H1 (cell line): Measurements from ENCODE around the gene KLK1. TPM values are rescaled to one million over a fixed set of nuclear protein-coding genes. Genes with fewer than 3 reads are reported as not detected.

ENCODE experiments used
- CTCF ChIA-PET: fragments of 300-600 bp; sonication (Branson Sonifier 250); formaldehyde crosslinking; loops from one replicate; lab custom pipeline; 2021; ENCODE audit not compliant: partially characterized antibody; lab: Charles Lee
- POLR2A ChIA-PET: fragments of 300-600 bp; sonication (Branson Sonifier 250); formaldehyde crosslinking; loops from one replicate; lab custom pipeline; 2021; ENCODE audit warnings: inconsistent platforms; ENCODE audit not compliant: partially characterized antibody; lab: Charles Lee
- DNase-seq, 2 experiments: peaks; one replicate each; pipeline versions ENCODE4 v3.0.0 to v3.0.0-alpha.2; 2010 to 2022; ENCODE audit warnings: low spot score in 2 of 2, low read depth in 1 of 2, mixed read lengths in 1 of 2
- FAIRE-seq: peaks from 2 replicates; lab custom pipeline; 2011; peaks lifted over from hg19 to GRCh38; lab: Jason Lieb, UNC
- H2AFZ ChIP-seq: 2 replicates; pipeline ENCODE4 v1.8.1; 2012; ENCODE audit warnings: low read length, inconsistent platforms
- H2AK5ac ChIP-seq: 2 replicates; pipeline ENCODE4 v1.6.1; 2013; ENCODE audit warnings: low read depth, low read length
- H2BK120ac ChIP-seq: replicated peaks from 2 replicates; pipeline ENCODE3; 2013; ENCODE audit warnings: low read depth, low read length, inconsistent platforms
- H2BK12ac ChIP-seq: 2 replicates; pipeline ENCODE4 v1.6.1; 2013; ENCODE audit warnings: low read depth, low read length
- H2BK15ac ChIP-seq: 2 replicates; pipeline ENCODE4 v1.6.1; 2013; ENCODE audit warnings: low read length
- H2BK20ac ChIP-seq: 2 replicates; pipeline ENCODE4 v1.6.1; 2013; ENCODE audit warnings: low read length
- H2BK5ac ChIP-seq: 2 replicates; pipeline ENCODE4 v1.6.1; 2013; ENCODE audit warnings: low read depth, low read length
- H3K14ac ChIP-seq: 2 replicates; pipeline ENCODE4 v1.6.1; 2013; ENCODE audit warnings: inconsistent platforms; ENCODE audit not compliant: insufficient read length
- H3K18ac ChIP-seq: 2 replicates; pipeline ENCODE4 v1.6.1; 2013; ENCODE audit warnings: low read length; ENCODE audit errors: extremely low read depth
- H3K23ac ChIP-seq: 2 replicates; pipeline ENCODE4 v1.6.1; 2013; ENCODE audit warnings: inconsistent platforms; ENCODE audit not compliant: insufficient read length
- H3K23me2 ChIP-seq: 2 replicates; pipeline ENCODE4 v1.6.1; 2013; ENCODE audit warnings: low read depth, low read length
- H3K27ac ChIP-seq: 2 replicates; pipeline ENCODE4 v1.6.1; 2011; ENCODE audit warnings: low read depth, low read length, inconsistent platforms
- H3K27me3 ChIP-seq, 4 experiments: replicated peaks in 1 of 4; 1 replicate in 1 of 4; 2 replicates in 3 of 4; pipeline versions ENCODE4 v1.6.1 to v1.8.1; 2011 to 2013; ENCODE audit warnings: low read length in 3 of 4, mild to moderate bottlenecking in 3 of 4, inconsistent platforms in 2 of 4, mixed read lengths in 2 of 4, moderate library complexity in 1 of 4; ENCODE audit not compliant: control insufficient read depth in 3 of 4, insufficient read depth in 3 of 4; ENCODE audit errors: extremely low read depth in 1 of 4
- H3K36me3 ChIP-seq, 4 experiments: 2 replicates each; pipeline versions ENCODE4 v1.6.1 to v1.8.1; 2011 to 2013; ENCODE audit warnings: mild to moderate bottlenecking in 4 of 4, low read length in 3 of 4, moderate library complexity in 2 of 4, control low read depth in 1 of 4, inconsistent platforms in 1 of 4; ENCODE audit not compliant: insufficient read depth in 4 of 4, control insufficient read depth in 2 of 4
- H3K4ac ChIP-seq: replicated peaks from 2 replicates; pipeline ENCODE3; 2013; ENCODE audit warnings: low read length, low read depth, mixed read lengths, inconsistent platforms; ENCODE audit not compliant: insufficient read length
- H3K4me1 ChIP-seq, 4 experiments: replicated peaks in 1 of 4; 1 replicate in 1 of 4; 2 replicates in 3 of 4; pipeline versions ENCODE4 v1.6.1 to v1.8.1; 2011 to 2013; ENCODE audit warnings: low read length in 3 of 4, inconsistent platforms in 2 of 4, mixed read lengths in 1 of 4; ENCODE audit not compliant: insufficient read depth in 4 of 4, control insufficient read depth in 3 of 4
- H3K4me2 ChIP-seq, 2 experiments: 2 replicates each; pipeline versions ENCODE4 v1.6.1 to v1.8.1; 2011 to 2013; ENCODE audit warnings: low read depth in 2 of 2, low read length in 2 of 2, control low read depth in 1 of 2, inconsistent platforms in 1 of 2, mild to moderate bottlenecking in 1 of 2; ENCODE audit not compliant: insufficient read depth in 1 of 2
- H3K4me3 ChIP-seq, 4 experiments: fragments of 200-600, 300-600 bp in 1 of 4; sonication (generic), shearing (Covaris generic), sonication (Bioruptor Twin) in 1 of 4; 2 replicates each; pipeline versions ENCODE4 v1.5.1 to v1.8.1; 2011 to 2016; ENCODE audit warnings: low read length in 4 of 4, low read depth in 3 of 4, control low read depth in 2 of 4, inconsistent platforms in 2 of 4, mild to moderate bottlenecking in 2 of 4, mixed read lengths in 1 of 4, moderate library complexity in 1 of 4; ENCODE audit not compliant: insufficient read depth in 2 of 4; ENCODE audit errors: extremely low read depth in 1 of 4
- H3K56ac ChIP-seq: replicated peaks from 2 replicates; pipeline ENCODE3; 2013; ENCODE audit warnings: low read depth, mild to moderate bottlenecking, mixed read lengths, low read length, inconsistent platforms; ENCODE audit not compliant: insufficient read length
- H3K79me1 ChIP-seq: 2 replicates; pipeline ENCODE4 v1.6.1; 2013; ENCODE audit warnings: low read depth, low read length, control low read depth
- H3K79me2 ChIP-seq, 2 experiments: 2 replicates each; pipeline versions ENCODE4 v1.6.1 to v1.8.1; 2012 to 2013; ENCODE audit warnings: low read length in 2 of 2, mild to moderate bottlenecking in 2 of 2, inconsistent platforms in 1 of 2; ENCODE audit not compliant: insufficient read depth in 2 of 2, control insufficient read depth in 1 of 2
- H3K9ac ChIP-seq, 4 experiments: replicated peaks in 1 of 4; 1 replicate in 1 of 4; 2 replicates in 3 of 4; pipeline versions ENCODE4 v1.6.1 to v1.8.1; 2011 to 2013; ENCODE audit warnings: low read depth in 3 of 4, low read length in 3 of 4, control low read depth in 2 of 4, mild to moderate bottlenecking in 2 of 4, moderate library complexity in 2 of 4, inconsistent platforms in 1 of 4; ENCODE audit errors: extremely low read depth in 1 of 4
- H3K9me3 ChIP-seq, 2 experiments: 2 replicates each; pipeline versions ENCODE4 v1.6.1 to v1.8.1; 2012 to 2013; ENCODE audit warnings: mild to moderate bottlenecking in 2 of 2, moderate library complexity in 2 of 2, control low read depth in 1 of 2, inconsistent platforms in 1 of 2, low read depth in 1 of 2, low read length in 1 of 2, mixed read lengths in 1 of 2; ENCODE audit not compliant: insufficient read depth in 2 of 2
- H4K20me1 ChIP-seq, 2 experiments: replicated peaks in 1 of 2; 2 replicates each; pipeline versions ENCODE3 to v1.8.1; 2011 to 2013; ENCODE audit warnings: inconsistent platforms in 2 of 2, low read length in 2 of 2, mild to moderate bottlenecking in 1 of 2; ENCODE audit not compliant: insufficient read depth in 2 of 2, control insufficient read depth in 1 of 2
- H4K5ac ChIP-seq: 2 replicates; pipeline ENCODE4 v1.6.1; 2013; ENCODE audit warnings: low read length, low read depth, mixed read lengths, inconsistent platforms; ENCODE audit not compliant: insufficient read length
- H4K8ac ChIP-seq: 2 replicates; pipeline ENCODE4 v1.8.0; 2013; ENCODE audit warnings: mild to moderate bottlenecking, moderate library complexity, low read length, inconsistent platforms; ENCODE audit not compliant: insufficient read depth; ENCODE audit errors: extremely low read depth
- H4K91ac ChIP-seq: replicated peaks from 2 replicates; pipeline ENCODE3; 2013; ENCODE audit warnings: low read length, mixed read lengths, inconsistent platforms; ENCODE audit not compliant: insufficient read length
- ASH2L ChIP-seq: fragments of 200-600, 300-600 bp; sonication (generic); IDR thresholded peaks from one replicate; pipeline ENCODE4 v1.7.1; 2017; ENCODE audit warnings: low read length
- ATF2 ChIP-seq: IDR thresholded peaks from 2 replicates; pipeline ENCODE4 v1.6.1; 2012; ENCODE audit warnings: low read length, inconsistent platforms
- CBX8 ChIP-seq: fragments of 300-800, 300-1000 bp; sonication (generic); IDR thresholded peaks from 2 replicates; pipeline ENCODE4 v1.7.1; 2016; ENCODE audit warnings: low read depth, low read length, borderline replicate concordance
- CEBPB ChIP-seq: IDR thresholded peaks from 2 replicates; pipeline ENCODE4 v1.6.1; 2012; ENCODE audit warnings: low read depth, low read length
- RXRA ChIP-seq: IDR thresholded peaks from 2 replicates; pipeline ENCODE4 v1.6.1; 2011; ENCODE audit warnings: low read depth, mild to moderate bottlenecking, low read length, moderate library complexity; ENCODE audit not compliant: insufficient read depth
- WGBS, 2 experiments: shearing (Covaris generic) in 1 of 2; methylation state at CpG; one replicate each; pipeline versions ENCODE4 v1.1.6 to v1.1.7; 2013 to 2015; ENCODE audit warnings: low lambda C conversion rate in 2 of 2, mixed read lengths in 2 of 2, inconsistent platforms in 1 of 2, low coverage in 1 of 2, missing lambda C conversion rate in 1 of 2; ENCODE audit not compliant: insufficient replicate concordance in 2 of 2, insufficient coverage in 1 of 2, insufficient read length in 1 of 2; ENCODE audit errors: extremely low coverage in 1 of 2, missing lambda C conversion rate in 1 of 2; 5-methylcytosine and 5-hydroxymethylcytosine counted together
- polyA plus RNA-seq, 7 experiments: library from polyadenylated mRNA; depleted of rRNA in 3 of 7; stranded (reverse) in 5 of 7; unstranded in 2 of 7; fragments of >200 nt in 5 of 7; fragments of 200-250 nt in 2 of 7; gene quantifications; 1 replicate in 5 of 7; 2 replicates in 1 of 7; 4 replicates in 1 of 7; pipeline versions ENCODE4 v1.2.1 to v1.2.3, GENCODE V29; 2011 to 2013; ENCODE audit warnings: missing spikeins in 2 of 7, mixed read lengths in 2 of 7
- total RNA-seq: library from RNA; stranded (reverse); fragmentation: NEBNext Ultra II Directional; extraction: Animal tissue kit (Norgen Biotek cat#: 25700); gene quantifications from 2 replicates; pipeline ENCODE4 v1.2.1, GENCODE V29; 2021

The KLK1 gene
- total and polyA plus RNA-seq, 2 of the 8 experiments (the other 6 are each of a cell fraction or from before 2014, with no cell fraction given): 3.4 to 4.0 TPM

GRCh38 chr19:50837300-50837699 lies 13.7 kb upstream of the KLK1 start:
- CTCF ChIA-PET: interaction anchor here (0.9 to 1.4 kb wide), 6 partner anchors 18 to 168 kb away, joined by 3 to 6 read pairs (median 4); partner anchors contain the start of gene KLK3

More at GRCh38 chr19:50837300-50837699, 13.7 kb upstream of the KLK1 start:
- Histone ChIP-seq H3K4me2 (no peak overlapping the region), H3K9ac (no peak overlapping the region), H3K14ac (no peak overlapping the region), H3K79me2 (no peaks in the 10 kb centered on the region), H2BK5ac (no peak overlapping the region), H3K4me3 (no peak overlapping the region), H3K79me1 (no peaks in the 10 kb centered on the region), H2BK20ac (no peak overlapping the region), H3K23ac (no peak overlapping the region), H3K36me3 (no peaks in the 10 kb centered on the region), H4K8ac (no peak overlapping the region), H2AFZ (no peak overlapping the region), H3K18ac (no peak overlapping the region), H3K27ac (no peak overlapping the region), H3K23me2 (peaks cover 8% of the 10 kb centered on the region; the same call in 1 of the 2 replicates), H2AK5ac (no peak overlapping the region), H2BK15ac (no peak overlapping the region), H3K56ac (no peak overlapping the region), H4K5ac (no peak overlapping the region), H2BK120ac (no peak overlapping the region), H3K4ac (no peak overlapping the region), H4K91ac (no peak overlapping the region), H3K9me3 (no peaks in the 10 kb centered on the region), H3K27me3 (peaks cover 0 to 22% (median 7%) of the 10 kb centered on the region in 4 experiments; a peak in 6 of 7 replicates), H3K4me1 (peaks cover 0 to 7% (median 2%) of the 10 kb centered on the region in 4 experiments; a peak in 3 of 7 replicates), H4K20me1 (no peaks in the 10 kb centered on the region), H2BK12ac (peak overlapping the region; percentile 50; the same call in 1 of the 2 replicates)
- FAIRE-seq (no peak), DNase-seq (no peak)
- POLR2A ChIA-PET: interaction anchor here (0.6 to 5.4 kb wide), 5 partner anchors 32 to 913 kb away, joined by 3 to 24 read pairs (median 5); no protein-coding TSS in a partner anchor
- WGBS, 2 experiments: 91% methylated on average over 10 of the region's 10 CpGs; no CpG with 5 or more reads in 1 of the 2 experiments
- TF ChIP-seq CEBPB: no peak
- TF ChIP-seq ATF2: no peak
- no peak for TF ChIP-seq CBX8
- TF ChIP-seq RXRA: no peak
- TF ChIP-seq ASH2L: no peak
